NCI-H524 (cell line): Measurements from ENCODE around the gene UBXN6.
A peak's percentile ranks its signal among the peaks of the same experiment; 100 is the strongest.

ENCODE experiments used
- DNase-seq, 2 experiments: peaks; one replicate each; lab custom pipeline; 2025; lab: John Stamatoyannopoulos, UW

The UBXN6 gene

DNA sequence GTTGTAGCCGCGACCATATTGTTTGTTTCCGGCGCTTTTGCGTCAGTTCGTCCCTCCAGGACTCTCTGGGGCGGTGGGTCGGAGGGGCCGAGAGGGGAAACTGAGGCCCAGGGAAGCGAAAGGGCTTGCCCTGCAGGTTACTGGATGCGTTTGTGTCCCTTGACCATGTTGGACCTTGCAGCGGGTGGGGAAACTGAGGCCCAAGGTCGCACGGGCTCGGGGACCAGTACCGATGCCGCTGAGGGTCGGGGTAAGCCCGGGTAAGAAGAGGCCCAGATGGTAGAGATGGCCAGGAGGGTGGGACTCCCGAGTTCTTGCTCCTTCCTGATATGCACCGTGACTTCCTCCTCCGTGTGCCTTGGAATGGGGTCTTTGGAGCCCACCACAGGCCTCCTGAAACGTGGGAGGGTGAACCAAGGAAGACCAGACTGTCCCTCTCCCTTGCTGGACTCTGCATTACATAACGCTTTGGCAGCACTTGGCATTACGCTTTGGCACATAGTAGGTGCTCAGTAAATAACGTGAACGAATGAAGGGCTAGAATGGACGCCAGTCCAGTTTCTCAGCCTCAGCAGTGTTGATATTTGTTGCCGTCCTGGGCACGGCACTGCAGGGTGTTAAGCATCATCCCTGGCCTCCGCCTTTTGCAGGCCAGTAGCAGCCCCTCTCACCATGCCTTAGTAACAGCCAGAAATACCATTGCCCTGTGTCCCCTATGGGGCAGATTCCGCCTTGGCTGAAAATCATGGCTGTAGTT lies 54.4 kb downstream of the UBXN6 start:
- no peak for DNase-seq

DNA sequence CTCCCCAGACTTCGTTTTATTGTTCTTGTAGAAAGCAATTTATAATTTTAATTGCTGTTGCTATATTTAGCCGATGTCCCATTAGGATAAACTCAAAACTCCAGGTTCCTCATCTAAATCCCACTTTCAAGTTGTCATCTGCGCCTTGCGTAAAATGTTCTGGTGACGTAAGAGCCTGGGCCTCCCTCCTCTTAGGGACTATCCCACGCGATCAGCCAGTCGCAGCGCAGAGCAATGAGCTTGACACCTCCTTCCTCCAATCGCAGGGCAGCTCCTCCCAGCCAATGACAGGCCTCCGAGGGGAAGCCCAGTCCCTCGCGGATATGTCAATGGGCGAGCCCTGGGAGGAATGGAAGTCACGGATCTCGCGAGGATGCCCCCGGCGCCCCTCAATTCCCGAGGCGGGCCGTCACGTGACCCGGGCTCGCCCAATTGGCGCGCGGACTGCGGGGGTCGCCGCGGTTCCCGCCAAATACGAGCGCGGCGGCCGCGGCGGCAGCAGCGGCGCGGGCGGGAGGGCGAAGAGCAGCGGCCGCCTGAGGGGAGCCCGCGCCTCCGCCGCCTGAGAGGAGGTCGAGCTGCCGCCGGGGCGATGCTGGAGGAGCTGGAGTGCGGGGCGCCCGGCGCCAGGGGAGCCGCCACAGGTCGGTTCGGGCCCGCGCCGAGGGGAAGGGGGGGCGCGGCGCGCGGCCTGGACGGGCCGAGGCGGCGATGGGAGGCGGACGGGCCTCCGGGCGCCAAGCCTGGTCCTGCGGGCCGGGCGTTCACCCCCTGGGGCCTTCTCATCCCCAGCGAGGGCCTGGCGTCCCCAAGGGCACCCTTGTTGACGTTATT lies 55.2 kb downstream of the UBXN6 start, which contains the start of gene CHAF1A:
TSS of gene CHAF1A (plus strand) at position 470 of the 834 bp plus-strand sequence. CDS start at position 593, 123 bp downstream.
- DNase-seq = peak; percentile 100

DNA sequence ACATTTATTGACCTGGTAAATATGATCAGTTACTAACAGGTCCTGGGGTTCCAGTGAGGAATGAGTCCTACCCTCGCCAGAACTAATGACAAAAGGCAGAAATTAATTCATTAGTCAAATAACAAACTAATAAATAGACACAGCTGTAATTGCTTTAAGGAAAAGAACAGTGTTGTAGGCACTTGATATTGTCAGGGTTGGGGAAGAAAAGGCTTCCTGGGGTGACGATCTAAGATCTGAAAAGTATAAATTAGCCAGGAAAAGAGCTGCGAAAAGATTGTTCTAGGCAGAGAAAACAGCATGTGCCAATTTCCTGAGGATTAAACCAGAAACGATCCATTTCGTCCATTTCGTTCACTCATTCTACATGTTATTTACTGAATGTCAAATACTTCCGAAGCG lies 55.8 kb downstream of the UBXN6 start:
- no peak for DNase-seq

DNA sequence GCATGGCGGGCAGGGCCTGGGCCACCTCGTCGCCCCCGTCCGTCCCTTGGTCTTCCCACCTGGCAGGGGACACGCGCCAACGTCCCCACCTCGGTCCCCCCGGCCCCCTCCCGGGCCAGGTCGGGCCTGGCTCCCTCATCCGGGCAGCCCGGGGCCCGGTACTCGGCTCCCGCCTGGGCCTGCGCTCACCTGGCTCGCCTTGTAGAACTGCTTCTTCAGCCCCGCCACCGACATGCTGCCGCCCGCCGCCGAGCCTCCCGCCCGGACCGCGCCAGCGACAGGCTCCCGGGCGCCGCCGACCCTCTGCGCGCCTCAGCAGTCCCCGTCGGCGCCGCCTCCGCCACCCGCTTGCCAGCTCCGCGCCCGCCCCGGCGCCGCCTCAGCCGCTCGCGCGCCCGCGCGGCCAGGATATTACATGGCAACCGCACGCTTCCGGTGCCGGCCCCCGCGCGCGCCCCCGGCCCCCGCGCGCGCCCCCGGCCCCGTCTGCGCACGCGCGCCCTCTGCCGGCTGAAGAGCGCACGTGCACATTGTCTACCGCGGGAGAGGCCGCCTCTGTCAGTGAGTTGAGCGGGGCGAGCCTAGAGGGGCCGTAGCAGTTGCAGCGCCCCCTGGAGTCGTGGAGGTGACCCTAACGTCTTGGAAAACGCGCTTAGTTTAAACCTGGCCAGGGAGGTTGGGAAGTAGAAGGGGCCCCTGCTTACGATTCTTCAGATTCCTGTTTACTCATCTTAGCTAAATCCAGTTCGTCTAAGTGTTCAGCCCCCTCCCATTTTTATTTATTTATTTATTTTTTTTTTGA lies 57.3 kb downstream of the UBXN6 start, which contains the start of gene SH3GL1:
TSS of gene SH3GL1 (minus strand) at position 413 of the 802 bp plus-strand sequence. CDS start at position 234, 179 bp downstream.
- peak; percentile 81 to 92 for DNase-seq

DNA sequence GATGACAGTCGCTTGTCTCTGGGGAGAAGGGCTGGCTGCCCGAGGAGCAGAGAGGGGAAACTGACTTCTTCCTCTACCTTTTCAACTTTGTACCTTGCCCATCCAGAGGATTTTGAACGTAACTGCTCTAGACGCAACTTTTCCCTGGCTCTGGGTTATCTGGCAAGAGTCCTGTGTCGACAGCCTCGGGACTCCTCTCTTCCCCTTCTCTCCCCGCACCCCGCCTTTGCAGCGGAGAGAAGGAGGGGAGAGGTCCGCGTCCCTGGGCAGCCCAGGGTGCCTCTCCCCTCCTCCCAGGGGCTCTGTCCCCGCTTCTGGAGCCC lies 57.8 kb downstream of the UBXN6 start:
- DNase-seq = peak in 1 of 2 experiments; percentile 51

DNA sequence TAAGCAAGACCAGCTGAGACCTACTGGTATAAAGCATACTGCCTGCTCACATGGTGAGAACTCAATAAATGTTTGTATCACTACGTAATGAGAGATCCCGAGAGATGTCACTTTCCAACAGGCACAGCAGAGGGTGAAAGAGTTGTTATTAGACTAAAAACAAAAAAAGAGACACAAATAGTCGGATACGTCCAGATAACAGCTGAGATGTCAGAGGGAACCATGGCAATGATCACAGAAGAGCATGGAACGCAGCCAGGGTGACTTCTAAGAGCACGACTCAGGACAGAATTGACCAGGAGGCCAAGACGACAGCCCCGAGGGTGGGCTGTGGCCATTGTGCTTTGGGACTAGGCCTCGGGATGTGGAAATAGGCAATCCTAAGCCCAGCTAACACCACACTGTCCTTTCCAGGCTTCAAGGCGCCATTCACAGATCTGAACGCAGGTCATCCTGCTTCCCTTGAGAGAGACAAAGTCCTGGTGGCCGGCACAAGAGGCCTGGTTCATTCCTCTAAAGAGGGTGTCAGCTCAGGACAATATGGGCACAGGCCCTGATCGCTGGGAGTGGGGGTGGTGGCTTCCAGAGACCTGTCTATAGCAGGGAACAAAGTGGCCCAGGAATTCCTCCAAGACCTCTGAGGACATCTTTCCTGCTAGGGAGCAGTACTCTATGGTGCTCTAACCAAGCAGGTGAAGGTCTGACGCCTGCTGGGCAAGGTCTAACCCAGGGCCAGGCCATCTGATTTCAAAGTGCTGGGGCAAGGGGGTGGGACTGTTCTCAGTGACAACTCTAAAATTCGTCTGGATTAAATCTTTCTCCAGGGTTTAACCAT lies 60.4 kb downstream of the UBXN6 start:
- no peak for DNase-seq
